ENCODE measurements around the gene AP3B2. TPM values are rescaled to one million over a fixed set of nuclear protein-coding genes. Genes with fewer than 3 reads are reported as not detected.

The AP3B2 gene
- 1.8 and 5.8 TPM in 2 replicates for total RNA-seq (ENCODE audit: low replicate concordance)

- DNase-seq (ENCODE audit: low read depth): peak; percentile 51
- H3K4me3 ChIP-seq (ENCODE audit: low read depth, low read length): peak within 1 kb of the TSS; percentile 72
- TF ChIP-seq CTCF (IDR thresholded peaks at IDR 0.05; ENCODE audit: insufficient read depth, low read length): no peak
Observed at GRCh38 chr15:82709421-82710207, at the start of gene AP3B2. TSS of gene AP3B2 (minus strand) at chr15:82709875. CDS start at chr15:82709706, 169 bp downstream.

GRCh38 chr15:82751308-82751707, 41.6 kb upstream of the AP3B2 start:
- no peak for TF ChIP-seq CTCF (IDR thresholded peaks at IDR 0.05; ENCODE audit: insufficient read depth, low read length)
- no peak for DNase-seq (ENCODE audit: low read depth)
- peak overlapping the region; percentile 99 for H3K4me3 ChIP-seq (ENCODE audit: low read depth, low read length)

GRCh38 chr15:82750831-82751180, 41.1 kb upstream of the AP3B2 start:
- TF ChIP-seq CTCF (IDR thresholded peaks at IDR 0.05; ENCODE audit: insufficient read depth, low read length): no peak

GRCh38 chr15:82749951-82750830, 40.5 kb upstream of the AP3B2 start:
- TF ChIP-seq CTCF (IDR thresholded peaks at IDR 0.05; ENCODE audit: insufficient read depth, low read length): no peak
- peak; percentile 93 for DNase-seq (ENCODE audit: low read depth)
- H3K4me3 ChIP-seq (ENCODE audit: low read depth, low read length): peak overlapping the region; percentile 99

More at GRCh38 chr15:82750831-82751180, 41.1 kb upstream of the AP3B2 start:
- peak overlapping the region; percentile 99 for H3K4me3 ChIP-seq (ENCODE audit: low read depth, low read length)
- DNase-seq (ENCODE audit: low read depth): no peak

GRCh38 chr15:82748315-82748714, 38.6 kb upstream of the AP3B2 start:
- no peak for TF ChIP-seq CTCF (IDR thresholded peaks at IDR 0.05; ENCODE audit: insufficient read depth, low read length)
- no peak overlapping the region for H3K4me3 ChIP-seq (ENCODE audit: low read depth, low read length)

GRCh38 chr15:82743810-82744209, 34.1 kb upstream of the AP3B2 start:
- DNase-seq (ENCODE audit: low read depth): no peak
- TF ChIP-seq CTCF (IDR thresholded peaks at IDR 0.05; ENCODE audit: insufficient read depth, low read length): no peak
- no peak overlapping the region for H3K4me3 ChIP-seq (ENCODE audit: low read depth, low read length)

More at GRCh38 chr15:82748315-82748714, 38.6 kb upstream of the AP3B2 start:
- no peak for DNase-seq (ENCODE audit: low read depth)
